GM12891 (cell line): ENCODE data around the gene PACSIN2.
A peak's percentile ranks its signal among the peaks of the same experiment; 100 is the strongest.

Experiments used
- DNase-seq: peaks from one replicate; pipeline ENCODE4 v3.0.0; 2011; ENCODE audit warnings: low spot score; ENCODE audit not compliant: insufficient read length
- FAIRE-seq: peaks from 2 replicates; lab custom pipeline; 2011; peaks lifted over from hg19 to GRCh38; lab: Jason Lieb, UNC
- PAX5 ChIP-seq: IDR thresholded peaks from 2 replicates; pipeline ENCODE4 v1.6.1; 2011; ENCODE audit warnings: low read length, moderate library complexity, mild to moderate bottlenecking; ENCODE audit not compliant: insufficient read depth, severe bottlenecking
- POLR2A ChIP-seq: IDR thresholded peaks from 2 replicates; pipeline ENCODE4 v1.6.1; 2011; ENCODE audit warnings: low read depth, low read length, control low read depth
- POLR2AphosphoS5 ChIP-seq: IDR thresholded peaks from 2 replicates; pipeline ENCODE4 v1.6.1; 2011; ENCODE audit warnings: low read depth, low read length, control low read depth
- POU2F2 ChIP-seq: IDR thresholded peaks from 2 replicates; pipeline ENCODE4 v1.6.1; 2011; ENCODE audit warnings: low read depth, mild to moderate bottlenecking, control low read depth, low read length, moderate library complexity
- SPI1 ChIP-seq: IDR thresholded peaks from 2 replicates; pipeline ENCODE4 v1.6.1; 2011; ENCODE audit warnings: low read depth, low read length, control low read depth
- TAF1 ChIP-seq: IDR thresholded peaks from 2 replicates; pipeline ENCODE4 v1.6.1; 2011; ENCODE audit warnings: low read depth, low read length, control low read depth

The PACSIN2 gene

GRCh38 chr22:43012390-43012789, 2.6 kb downstream of the PACSIN2 start:
- DNase-seq (no peak), FAIRE-seq (no peak)
- no peak for TF ChIP-seq POLR2A
- no peak for TF ChIP-seq SPI1
- no peak for TF ChIP-seq TAF1
- no peak for TF ChIP-seq POU2F2
- no peak for TF ChIP-seq POLR2AphosphoS5
- no peak for TF ChIP-seq PAX5

- TF ChIP-seq POLR2A (no peak), PAX5 (no peak), POU2F2 (no peak), TAF1 (no peak), POLR2AphosphoS5 (no peak), SPI1 (no peak)
- no peak for DNase-seq
- no peak for FAIRE-seq
These were observed 3.9 kb downstream of the PACSIN2 start for GRCh38 chr22:43011079-43011478.

GRCh38 chr22:43009444-43009843, 5.5 kb downstream of the PACSIN2 start:
- no peak for FAIRE-seq
- DNase-seq: no peak
- no peak for TF ChIP-seq TAF1
- no peak for TF ChIP-seq POLR2A
- no peak for TF ChIP-seq PAX5
- no peak for TF ChIP-seq SPI1
- no peak for TF ChIP-seq POU2F2
- no peak for TF ChIP-seq POLR2AphosphoS5

GRCh38 chr22:43008921-43009320, 6.0 kb downstream of the PACSIN2 start:
- no peak for DNase-seq
- TF ChIP-seq PAX5: no peak
- no peak for TF ChIP-seq TAF1
- no peak for TF ChIP-seq POU2F2
- no peak for TF ChIP-seq SPI1
- TF ChIP-seq POLR2AphosphoS5: no peak
- TF ChIP-seq POLR2A: no peak
- FAIRE-seq: no peak

GRCh38 chr22:43008509-43008908, 6.4 kb downstream of the PACSIN2 start:
- FAIRE-seq: no peak

GRCh38 chr22:43007519-43008102, 7.3 kb downstream of the PACSIN2 start:
- TF ChIP-seq SPI1 (no peak), POLR2A (no peak), PAX5 (no peak), TAF1 (no peak)
- FAIRE-seq: peak; percentile 57
- DNase-seq: no peak

More at GRCh38 chr22:43008509-43008908, 6.4 kb downstream of the PACSIN2 start:
- TF ChIP-seq POLR2AphosphoS5: no peak
- TF ChIP-seq POU2F2: no peak
- no peak for TF ChIP-seq POLR2A
- no peak for TF ChIP-seq TAF1
- TF ChIP-seq PAX5: no peak
- TF ChIP-seq SPI1: no peak
- no peak for DNase-seq

GRCh38 chr22:43006753-43007152, 8.2 kb downstream of the PACSIN2 start:
- FAIRE-seq (peak; percentile 41), DNase-seq (no peak)
- TF ChIP-seq PAX5: no peak
- no peak for TF ChIP-seq POLR2AphosphoS5
- no peak for TF ChIP-seq TAF1
- no peak for TF ChIP-seq SPI1
- TF ChIP-seq POLR2A: no peak
- TF ChIP-seq POU2F2: no peak

GRCh38 chr22:43006016-43006505, 8.9 kb downstream of the PACSIN2 start:
- TF ChIP-seq POLR2A (no peak), POU2F2 (no peak), SPI1 (no peak), POLR2AphosphoS5 (no peak), PAX5 (no peak), TAF1 (no peak)
- DNase-seq (no peak), FAIRE-seq (no peak)

GRCh38 chr22:43005106-43005505, 9.8 kb downstream of the PACSIN2 start:
- DNase-seq (no peak), FAIRE-seq (peak; percentile 54)
- no peak for TF ChIP-seq POLR2AphosphoS5
- no peak for TF ChIP-seq POLR2A
- no peak for TF ChIP-seq TAF1
- TF ChIP-seq POU2F2: no peak
- no peak for TF ChIP-seq SPI1
- no peak for TF ChIP-seq PAX5

- TF ChIP-seq POU2F2 (no peak), TAF1 (no peak), POLR2A (no peak), PAX5 (no peak), SPI1 (no peak), POLR2AphosphoS5 (no peak)
- DNase-seq: no peak
- peak; percentile 62 for FAIRE-seq
These were observed 10.4 kb downstream of the PACSIN2 start for GRCh38 chr22:43004362-43005035.
